Right lobe of liver (tissue), 6 donors: ENCODE results near the gene OBSCN. TPM values are rescaled to one million over a fixed set of nuclear protein-coding genes. Genes with fewer than 3 reads are reported as not detected.

Experiments used
- ATAC-seq, 4 donors: fragments of 200-7000 bp; cut with Tn5 transposase; one replicate each; pipeline ENCODE4 v1.9.1; 2020; ENCODE audit warnings: mild to moderate bottlenecking in 4 of 4, moderate library complexity in 4 of 4
- DNase-seq, 3 donors: peaks; one replicate each; pipeline ENCODE4 v3.0.0-alpha.2; 2020
- H3K27ac ChIP-seq, 3 donors: fragments of 200-600 bp; one replicate each; pipeline ENCODE4 v1.8.0; 2022
- H3K27me3 ChIP-seq, 2 donors: fragments of 200-600 bp; one replicate each; pipeline ENCODE4 v1.8.0; 2022
- H3K36me3 ChIP-seq, 4 donors: fragments of 200-600 bp; sonication (generic) in 1 of 4; one replicate each; pipeline versions ENCODE4 v1.5.1 to v1.8.0; 2017 to 2022; ENCODE audit warnings: control low read depth in 1 of 4
- H3K4me1 ChIP-seq, 4 donors: fragments of 200-600 bp; sonication (generic) in 1 of 4; one replicate each; pipeline versions ENCODE4 v1.5.1 to v1.8.0; 2017 to 2022; ENCODE audit warnings: control low read depth in 1 of 4
- H3K4me3 ChIP-seq, 3 donors: fragments of 200-600 bp; one replicate each; pipeline ENCODE4 v1.8.0; 2022
- H3K9me3 ChIP-seq, 4 donors: fragments of 200-600 bp; sonication (generic) in 1 of 4; one replicate each; pipeline versions ENCODE4 v1.5.1 to v1.8.0; 2017 to 2022; ENCODE audit warnings: control low read depth in 1 of 4
- CTCF ChIP-seq, 4 donors: fragments of 200-600 bp in 3 of 4; fragments of 450-650 bp in 1 of 4; IDR thresholded peaks; one replicate each; pipeline versions ENCODE4 v1.5.1 to v1.8.0; 2016 to 2022; ENCODE audit warnings: antibody characterized with exemption in 4 of 4, mild to moderate bottlenecking in 2 of 4
- POLR2A ChIP-seq: fragments of 450-650 bp; IDR thresholded peaks from one replicate; pipeline ENCODE4 v1.6.1; 2017; ENCODE audit warnings: antibody characterized with exemption, mild to moderate bottlenecking
- WGBS: methylation state at CpG from one replicate; pipeline ENCODE4 v1.1.6; 2018; ENCODE audit warnings: low coverage, low lambda C conversion rate; ENCODE audit not compliant: insufficient coverage; ENCODE audit errors: missing lambda C conversion rate; 5-methylcytosine and 5-hydroxymethylcytosine counted together
- intact Hi-C, 2 donors: fragments of 100-400 bp; cut with DNase I; formaldehyde crosslinking; loops; one replicate each; pipeline versions ENCODE4 v1.11.2 to v1.14.1; 2022
- total RNA-seq, 6 experiments: library from RNA; depleted of rRNA in 2 of 6; stranded (reverse); fragments of >200 nt in 2 of 6; fragmentation: NEBNext Ultra II Directional in 3 of 6; extraction: Animal tissue kit (Norgen Biotek cat#: 25700) in 3 of 6; gene quantifications; one replicate each; pipeline versions ENCODE4 v1.1.0 to v1.2.4, GENCODE V29; 2016 to 2023
- donor health status: DM: no; HTN: yes; CAD: no.
- donor health status: DM: no; HTN: no; CAD: no.
- donor health status: DM: no; HTN: no; CAD: no.
- donor health status: DM: no; HTN: yes; CAD: no.
- donor health status: DM: no; HTN: yes; CAD: no.

The OBSCN gene
- total RNA-seq, 6 experiments from 2014 or later, result 0.43 to 3.5 (median 2.0) TPM

DNA sequence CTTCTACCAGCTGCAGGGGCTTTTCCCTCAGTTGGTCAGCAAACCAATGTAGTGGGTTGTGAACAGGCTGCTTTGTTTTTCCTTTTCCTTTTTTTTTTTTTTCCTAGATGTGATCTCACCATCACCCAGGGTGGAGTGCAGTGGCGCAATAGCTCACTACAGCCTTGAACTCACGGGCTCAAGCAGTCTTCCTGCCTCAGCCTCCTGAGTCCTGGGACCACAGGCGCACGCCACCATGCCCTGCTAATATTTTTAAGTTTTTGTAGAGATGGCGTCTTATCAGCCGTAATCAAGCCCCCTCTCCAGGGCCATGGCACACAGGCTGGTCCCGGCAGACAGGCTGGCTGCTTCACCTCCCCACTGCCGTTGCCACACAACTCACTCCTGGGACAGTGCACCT is 202.2 kb downstream of the OBSCN start:
- Histone ChIP-seq H3K27me3 (no peaks in the 10 kb centered on the region), H3K9me3 (no peaks in the 10 kb centered on the region), H3K36me3 (no peaks in the 10 kb centered on the region), H3K4me3 (no peak overlapping the region), H3K27ac (no peak overlapping the region), H3K4me1 (peaks cover 0 to 11% (median 3%) of the 10 kb centered on the region in 4 donors)
- DNase-seq (no peak), ATAC-seq (no peak)
- 88% methylated on average over 7 of the region's 8 CpGs for WGBS
- intact Hi-C loops, result no loop called here
- no peak for TF ChIP-seq CTCF (IDR thresholded peaks at IDR 0.05)
- TF ChIP-seq POLR2A, result no peak

- DNase-seq (no peak), ATAC-seq (no peak)
- Histone ChIP-seq H3K36me3 (no peaks in the 10 kb centered on the region), H3K9me3 (no peaks in the 10 kb centered on the region), H3K4me3 (no peak overlapping the region), H3K4me1 (peaks cover 0 to 4% (median 0%) of the 10 kb centered on the region in 4 donors), H3K27ac (no peak overlapping the region), H3K27me3 (no peaks in the 10 kb centered on the region)
- TF ChIP-seq POLR2A (no peak), CTCF (IDR thresholded peaks at IDR 0.05) (no peak)
- WGBS, result no CpG with 5 or more reads among the region's 11 CpGs
- intact Hi-C loops, result no loop called here
Observed at GRCh38 chr1:228410671-228411070, 202.8 kb downstream of the OBSCN start.

GRCh38 chr1:228411121-228411520 is 203.3 kb downstream of the OBSCN start:
- Histone ChIP-seq H3K4me3 (no peak overlapping the region), H3K27me3 (no peaks in the 10 kb centered on the region), H3K9me3 (no peaks in the 10 kb centered on the region), H3K27ac (no peak overlapping the region), H3K36me3 (no peaks in the 10 kb centered on the region), H3K4me1 (peaks cover 0 to 6% (median 0%) of the 10 kb centered on the region in 4 donors)
- TF ChIP-seq POLR2A, result no peak
- TF ChIP-seq CTCF (IDR thresholded peaks at IDR 0.05), result no peak
- intact Hi-C loops, result no loop called here
- DNase-seq, result no peak
- ATAC-seq, result no peak
- WGBS, result 89% methylated on average over 1 of the region's 5 CpGs

DNA sequence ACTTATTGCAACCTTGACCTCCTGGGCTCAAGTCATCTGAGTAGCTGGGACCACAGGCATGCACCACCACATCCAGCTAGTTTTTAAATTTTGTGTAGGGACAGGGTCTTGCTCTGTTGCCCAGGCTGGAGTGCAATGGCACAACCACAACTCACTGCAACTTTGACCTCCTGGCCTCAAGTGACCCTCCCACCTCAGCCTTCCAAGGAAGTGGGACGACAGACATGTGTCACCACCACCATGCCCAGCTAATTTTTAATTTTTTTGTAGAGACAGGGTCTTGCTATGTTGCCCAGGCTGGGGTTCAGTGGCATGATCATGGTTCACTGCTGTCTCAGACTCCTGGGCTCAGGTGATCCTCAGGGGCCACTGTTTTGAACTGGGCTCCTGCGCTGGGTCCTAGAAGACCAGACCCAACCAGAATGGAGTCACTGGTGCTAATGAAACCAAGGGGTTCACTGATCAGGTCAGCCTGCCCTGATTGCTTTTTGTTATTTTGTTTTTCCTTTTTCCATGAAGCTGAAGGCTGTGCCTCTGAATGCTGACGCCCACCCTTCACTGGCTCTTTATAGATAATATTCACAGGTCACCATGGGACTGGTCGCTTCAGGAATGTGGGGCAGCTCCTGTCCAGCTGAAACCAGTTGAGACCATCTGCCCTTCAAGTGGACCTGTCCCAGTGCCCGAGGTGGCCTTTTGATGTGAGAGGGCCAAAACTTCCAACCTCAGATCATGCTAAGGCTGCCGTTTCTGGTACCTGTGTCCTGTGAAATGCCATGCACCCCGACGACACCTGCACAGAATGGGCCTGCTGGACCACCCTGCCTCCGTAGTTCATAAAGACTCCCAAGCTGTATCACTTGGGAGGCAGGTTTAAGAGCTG is 203.9 kb downstream of the OBSCN start:
- WGBS, result 83% methylated on average over 2 of the region's 9 CpGs
- Histone ChIP-seq H3K27ac (no peak overlapping the region), H3K4me1 (peaks cover 0 to 10% (median 0%) of the 10 kb centered on the region in 4 donors), H3K36me3 (no peaks in the 10 kb centered on the region), H3K27me3 (no peaks in the 10 kb centered on the region), H3K9me3 (no peaks in the 10 kb centered on the region), H3K4me3 (no peak overlapping the region)
- TF ChIP-seq CTCF (IDR thresholded peaks at IDR 0.05) (no peak), POLR2A (no peak)
- intact Hi-C loops, result no loop called here
- ATAC-seq (no peak), DNase-seq (peak in 1 of 3 donors; percentile 15)
